Measurements from ENCODE around the gene RHOT2.
A peak's percentile ranks its signal among the peaks of the same experiment; 100 is the strongest.

RHOT2 gene

GRCh38 chr16:671353-672131, 3.6 kb downstream of the RHOT2 start:
- no peak for DNase-seq

GRCh38 chr16:672371-672770, 4.4 kb downstream of the RHOT2 start:
- DNase-seq = no peak

GRCh38 chr16:672851-673250, 4.9 kb downstream of the RHOT2 start:
- no peak for DNase-seq

GRCh38 chr16:673399-673991, 5.6 kb downstream of the RHOT2 start:
- no peak for DNase-seq

- DNase-seq = no peak
Measured at GRCh38 chr16:674214-674881, 6.4 kb downstream of the RHOT2 start.

- DNase-seq = no peak
Measured at GRCh38 chr16:674968-675883, 7.3 kb downstream of the RHOT2 start, which contains the start of gene RHBDL1. TSS of gene RHBDL1 (plus strand) at chr16:675671. CDS start at chr16:675791, 120 bp downstream.

- DNase-seq = no peak
Measured at GRCh38 chr16:675884-676564, 8.1 kb downstream of the RHOT2 start.

GRCh38 chr16:676565-676902, 8.6 kb downstream of the RHOT2 start:
- DNase-seq = no peak

GRCh38 chr16:676913-677312, 9.0 kb downstream of the RHOT2 start:
- DNase-seq = peak in 1 of 5 donors; percentile 45

- DNase-seq = no peak
Measured at GRCh38 chr16:677316-678190, 9.6 kb downstream of the RHOT2 start.

GRCh38 chr16:678209-678857, 10.4 kb downstream of the RHOT2 start:
- no peak for DNase-seq

- peak in 3 of 5 donors; percentile 49 to 53 (median 51) for DNase-seq
Measured at GRCh38 chr16:678858-679813, 11.2 kb downstream of the RHOT2 start.

- DNase-seq = peak; percentile 80 to 90 (median 85)
Measured at GRCh38 chr16:679814-680624, 12.1 kb downstream of the RHOT2 start, which contains the start of gene STUB1. TSS of gene STUB1 (plus strand) at chr16:680410. CDS start at chr16:680526, 116 bp downstream.

- no peak for DNase-seq
Measured at GRCh38 chr16:680625-680945, 12.7 kb downstream of the RHOT2 start.

GRCh38 chr16:680967-681745, 13.2 kb downstream of the RHOT2 start:
- DNase-seq = no peak

- DNase-seq = no peak
Measured at GRCh38 chr16:681746-682427, 14.0 kb downstream of the RHOT2 start.

All from T-helper 1 cell (primary cell).